NCI-H2196 (cell line): Measurements from ENCODE around the gene CD1B.
"Not testable (repeated sequence)": the region's sequence is repeated elsewhere in the genome, so short reads cannot be mapped to it uniquely, and the experiment has no call there.

ENCODE experiments used
- DNase-seq: peaks from one replicate; lab custom pipeline; 2025; ENCODE audit not compliant: unreplicated experiment; lab: John Stamatoyannopoulos, UW

CD1B gene

DNA sequence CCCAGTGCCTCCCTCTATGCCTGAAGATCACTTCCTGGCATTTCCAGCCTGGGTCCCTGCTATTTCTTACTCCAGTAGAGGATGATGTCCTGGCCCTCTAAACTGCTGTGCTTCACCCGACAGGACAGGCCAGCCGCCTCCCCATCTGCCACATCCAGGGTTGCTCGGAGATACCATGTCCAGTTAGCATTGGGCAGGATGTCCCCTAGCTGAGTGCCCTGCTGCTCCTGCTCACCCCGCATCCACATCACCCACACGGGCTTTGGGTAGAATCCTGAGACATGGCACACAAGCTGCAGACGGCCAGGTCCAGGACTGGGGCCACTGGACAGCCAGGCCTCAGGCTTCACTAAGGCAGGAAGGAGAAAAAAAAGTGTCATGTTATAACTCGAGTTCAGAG is 2.0 kb downstream of the CD1B start:
- DNase-seq: no peak

DNA sequence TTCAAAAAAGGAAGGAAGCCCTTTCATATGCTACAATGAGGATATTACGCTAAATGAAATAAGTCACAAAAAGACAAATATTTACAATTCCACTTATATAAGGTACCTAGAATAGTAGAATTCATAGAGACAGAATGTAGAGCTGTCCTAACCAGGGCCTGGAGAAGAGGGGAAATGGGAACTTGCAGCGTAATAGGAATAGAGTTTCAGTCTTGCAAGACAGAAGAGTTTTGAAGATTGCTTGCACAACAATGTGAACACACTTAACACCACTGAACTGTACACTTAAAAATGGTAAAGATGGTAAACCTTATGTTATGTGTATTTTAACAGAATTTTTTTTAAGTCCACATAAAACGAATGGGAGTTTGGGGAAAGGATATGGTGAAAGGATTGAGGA is 2.9 kb downstream of the CD1B start:
- no peak for DNase-seq

DNA sequence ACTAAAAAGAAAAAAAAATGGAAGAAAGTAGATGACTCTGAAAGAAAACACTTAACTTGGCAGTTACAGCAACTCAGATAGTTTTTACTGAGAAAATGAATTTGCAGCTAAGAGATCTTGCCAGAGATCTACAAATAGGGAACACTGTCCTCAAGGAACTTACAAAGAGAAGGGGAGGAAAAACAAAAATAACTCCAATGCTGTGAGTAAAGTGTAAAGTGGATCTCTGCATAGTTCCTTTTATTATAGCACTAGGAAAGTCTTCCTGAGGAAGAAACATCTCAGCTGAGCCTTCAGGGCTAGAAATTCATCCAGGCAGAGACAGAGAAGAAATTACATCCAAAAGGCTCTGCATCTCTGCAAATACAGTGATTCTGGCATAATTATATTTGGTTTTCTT is 3.9 kb downstream of the CD1B start:
- DNase-seq: no peak

DNA sequence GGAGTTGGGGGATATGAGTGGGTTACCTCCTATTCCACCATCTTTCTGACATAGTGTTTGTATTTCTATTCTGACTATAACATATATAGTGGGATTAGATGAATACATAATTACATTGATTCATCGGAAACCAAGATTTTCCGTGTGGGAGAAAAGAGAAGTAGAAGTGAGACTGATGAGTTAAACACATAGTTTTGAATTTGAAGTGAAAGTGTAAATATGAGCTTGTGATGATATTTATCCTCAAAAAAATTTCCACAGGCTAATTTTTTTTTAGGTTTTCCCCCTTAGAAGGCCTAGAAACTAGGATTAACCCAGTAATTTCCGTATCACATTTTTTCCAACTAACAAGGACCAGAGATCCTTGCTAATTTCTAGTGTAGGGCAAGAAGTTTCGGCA is 6.9 kb downstream of the CD1B start:
- DNase-seq: no peak

DNA sequence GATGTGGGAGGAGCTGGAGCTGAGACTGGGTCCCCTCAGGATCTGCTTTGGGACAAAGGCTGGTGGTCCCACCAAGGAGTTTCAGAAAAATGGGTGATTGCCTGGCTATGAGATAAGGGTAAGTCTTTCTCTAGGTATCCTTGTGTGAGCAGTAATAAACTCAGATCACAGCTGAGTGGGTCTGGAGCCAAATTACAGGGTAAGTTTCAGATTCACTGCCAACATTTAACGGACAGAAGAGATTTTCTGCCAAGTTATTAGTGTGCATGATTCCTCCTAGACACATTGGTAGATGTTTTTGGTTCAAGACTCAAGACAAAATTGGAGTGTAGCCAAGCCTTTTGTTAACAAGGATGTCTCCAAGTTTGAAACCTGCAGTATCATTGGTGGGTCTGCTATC is 7.5 kb downstream of the CD1B start:
- DNase-seq: no peak

DNA sequence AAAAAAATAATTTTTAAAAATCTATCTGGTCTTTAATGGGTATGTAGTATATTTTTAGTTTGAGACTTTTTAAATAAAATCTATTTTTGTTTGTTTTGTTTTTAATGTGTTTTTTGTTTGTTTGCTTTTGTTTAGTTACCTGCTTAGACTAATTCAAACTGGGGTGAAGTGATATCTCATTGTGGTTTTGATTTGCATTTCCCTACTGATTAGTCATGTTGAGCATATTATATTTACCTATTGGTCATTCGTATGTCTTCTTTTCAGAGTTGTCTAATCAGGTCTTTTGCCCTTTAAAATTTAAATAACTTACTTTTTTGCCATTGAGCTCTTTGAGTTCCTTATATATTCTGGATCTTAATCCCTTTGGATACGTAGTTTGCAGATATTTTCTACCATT is 20.3 kb downstream of the CD1B start:
- DNase-seq: no peak

DNA sequence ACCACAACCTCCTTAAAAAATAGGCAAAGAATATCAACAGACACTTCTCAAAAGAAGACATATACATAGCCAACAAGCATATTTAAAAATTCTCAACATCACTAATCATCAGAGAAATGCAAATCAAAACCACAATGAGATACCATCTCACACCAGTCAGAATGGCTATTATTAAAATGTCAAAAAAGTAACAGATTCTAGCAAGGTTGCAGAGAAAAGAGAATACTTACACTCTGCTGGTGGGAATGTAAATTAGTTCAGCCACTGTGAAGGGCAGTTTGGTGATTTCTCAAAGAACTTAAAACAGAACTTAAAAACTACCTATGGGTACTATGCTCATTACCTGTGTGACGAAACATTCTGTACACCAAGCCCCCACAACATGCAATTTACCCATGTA is 20.7 kb downstream of the CD1B start:
- no peak for DNase-seq

DNA sequence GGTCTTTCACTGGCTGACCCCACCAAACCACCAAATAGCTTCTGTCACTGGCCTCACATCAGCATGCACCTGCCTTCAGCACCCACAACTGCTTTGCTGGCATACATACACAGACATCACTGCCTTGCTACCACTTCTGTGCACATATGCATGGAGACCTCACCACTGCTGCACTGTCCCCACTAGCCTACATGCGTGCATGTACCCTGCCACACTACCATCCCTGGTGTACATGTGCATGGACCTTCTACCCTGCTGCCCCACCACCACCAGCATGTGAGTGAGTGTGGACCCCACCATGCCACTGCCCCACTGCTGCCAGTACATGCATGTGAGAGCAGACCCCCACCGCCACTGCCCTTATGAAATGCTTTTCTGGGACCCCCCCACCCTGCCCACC is 35.5 kb downstream of the CD1B start:
- DNase-seq: no peak

DNA sequence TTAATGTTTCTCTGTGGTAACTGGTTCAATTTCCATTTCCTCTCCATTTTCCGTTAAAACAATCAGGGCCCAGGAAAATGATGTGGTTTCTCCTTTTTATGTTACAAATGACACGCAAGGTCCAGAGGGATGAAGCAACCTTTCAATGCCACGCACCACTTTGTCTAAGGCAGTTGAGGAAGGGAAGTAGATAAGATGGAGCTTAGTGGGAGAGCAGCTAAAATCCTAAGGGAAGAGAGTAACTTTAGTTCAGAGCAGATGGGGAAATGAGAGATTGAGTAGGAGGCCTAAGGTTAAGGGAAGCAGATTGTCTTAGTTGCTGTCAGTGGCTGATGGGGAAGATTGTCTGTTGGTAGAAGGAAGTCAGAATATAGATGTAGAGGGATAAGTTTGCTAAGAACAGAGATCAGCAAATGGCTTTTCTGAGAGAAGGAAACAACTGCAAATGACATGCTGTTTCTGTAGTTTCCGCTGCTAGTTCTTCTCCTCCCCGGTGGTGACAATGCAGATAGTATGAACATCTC is 40.9 kb downstream of the CD1B start:
- no peak for DNase-seq

DNA sequence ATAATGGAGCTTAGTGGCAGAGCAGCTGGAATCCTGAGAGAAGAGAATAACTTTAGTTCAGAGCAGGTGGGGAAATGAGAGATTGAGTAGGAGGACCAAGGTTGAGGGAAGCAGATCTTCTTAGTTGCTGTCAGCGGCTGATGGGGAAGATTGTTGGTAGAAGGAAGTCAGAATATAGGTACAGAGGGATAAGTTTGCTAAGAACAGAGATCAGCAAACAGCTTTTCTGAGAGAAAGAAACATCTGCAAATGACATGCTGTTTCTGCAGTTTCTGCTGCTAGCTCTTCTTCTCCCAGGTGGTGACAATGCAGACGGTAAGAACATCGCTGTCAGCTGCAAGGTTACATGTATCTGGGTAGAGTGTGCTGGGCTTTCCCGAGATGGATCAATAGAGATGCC is 41.5 kb downstream of the CD1B start, which contains the start of gene CD1C:
TSS of gene CD1C (plus strand) at position 113 of the 400 bp plus-strand sequence. CDS start at position 255, 142 bp downstream.
- no peak for DNase-seq

DNA sequence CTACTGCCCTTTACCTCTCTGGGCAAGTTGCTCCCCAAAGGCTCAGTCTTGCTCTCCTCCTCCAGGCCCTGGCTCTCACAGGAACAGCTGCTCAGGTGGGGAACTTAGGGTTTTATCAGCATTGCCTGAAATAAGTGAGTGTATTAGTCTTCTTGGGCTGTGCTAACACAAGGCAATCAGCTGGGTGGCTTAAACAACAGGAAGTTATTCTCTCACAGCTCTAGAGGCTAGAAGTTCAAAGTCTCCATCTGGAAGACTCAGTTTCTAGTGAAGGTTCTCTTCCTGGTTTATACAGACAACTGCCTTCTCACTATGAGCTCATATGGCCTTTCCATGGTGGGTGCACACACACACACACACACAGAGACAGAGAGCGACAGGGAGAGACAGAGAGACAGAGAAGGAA is 44.4 kb downstream of the CD1B start:
- DNase-seq: no peak

DNA sequence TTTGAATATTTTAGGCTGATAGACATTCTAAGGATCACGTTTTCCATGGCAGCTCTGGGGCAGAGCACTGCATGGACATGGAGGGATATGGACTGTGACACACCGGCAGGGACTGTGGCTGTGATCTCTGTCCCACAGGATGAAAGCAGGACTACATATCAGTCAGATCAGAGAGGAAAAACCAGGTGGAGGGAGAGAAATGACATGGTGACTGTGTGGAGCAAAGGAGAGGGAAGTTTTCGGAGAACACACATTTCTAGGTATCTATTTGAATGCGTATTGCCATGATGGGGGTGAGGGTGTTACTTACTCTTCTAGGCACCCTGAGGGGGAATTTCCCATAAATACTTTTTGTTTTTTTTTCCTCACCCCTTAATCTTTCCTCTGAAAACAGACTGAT is 44.8 kb downstream of the CD1B start:
- no peak for DNase-seq

DNA sequence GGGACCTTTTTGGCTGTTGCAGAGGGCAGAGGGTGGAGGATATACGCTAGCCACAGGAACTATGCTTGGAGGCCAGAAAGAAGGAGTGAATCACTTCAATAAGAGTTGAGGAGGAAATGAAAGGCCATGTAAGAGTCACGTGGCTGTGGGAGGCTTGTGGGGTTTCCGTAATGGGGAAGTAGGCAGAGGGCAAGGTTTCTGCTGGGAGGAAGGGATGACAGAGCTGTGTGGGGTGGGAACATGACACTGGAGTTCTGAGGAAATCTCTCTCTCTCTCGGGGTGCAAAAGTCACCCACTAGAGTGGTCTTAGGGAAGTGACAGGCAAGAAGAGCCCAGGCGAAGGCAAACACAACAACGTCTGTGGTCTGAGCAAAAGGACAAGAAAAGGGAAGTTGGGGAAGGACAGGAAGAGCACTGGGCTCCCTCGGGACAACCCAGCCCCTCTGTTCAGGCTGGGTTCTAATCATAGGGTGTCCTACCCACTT is 45.5 kb downstream of the CD1B start:
- no peak for DNase-seq

DNA sequence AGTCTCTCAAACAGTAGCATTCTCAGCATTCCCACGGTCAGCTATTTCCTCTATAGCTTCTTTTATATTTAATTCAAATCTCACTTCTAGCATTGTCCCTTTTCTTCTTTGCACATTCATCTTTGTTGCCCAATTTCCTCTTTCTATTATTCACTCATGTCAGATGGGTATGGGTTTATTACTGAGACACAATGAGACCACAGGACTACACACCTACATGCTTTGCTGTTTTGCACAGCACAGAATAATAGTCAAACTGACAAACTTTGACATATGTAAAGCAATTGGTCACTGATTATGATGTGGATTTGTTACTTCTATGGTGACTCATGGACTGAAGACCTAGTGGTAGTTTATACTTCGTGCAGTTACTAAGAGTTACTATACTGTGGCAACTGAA is 47.4 kb downstream of the CD1B start:
- no peak for DNase-seq

DNA sequence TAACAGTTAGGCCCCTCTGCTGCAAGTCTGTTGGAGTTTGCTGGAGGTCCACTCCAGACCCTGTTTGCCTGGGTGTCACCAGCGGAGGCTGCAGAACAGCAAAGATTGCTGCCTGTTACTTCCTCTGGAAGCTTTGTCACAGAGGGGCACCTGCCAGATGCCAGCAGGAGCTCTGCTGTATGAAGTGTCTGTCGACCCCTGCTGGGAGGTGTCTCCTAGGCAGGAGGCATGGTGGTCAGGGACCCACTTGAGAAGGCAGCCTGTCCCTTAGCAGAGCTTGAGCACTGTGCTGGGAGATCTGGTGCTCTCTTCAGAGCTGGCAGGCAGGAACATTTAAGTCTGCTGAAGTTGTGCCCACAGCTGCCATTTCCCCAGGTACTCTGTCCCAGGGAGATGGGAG is 48.9 kb downstream of the CD1B start:
- DNase-seq: not testable (repeated sequence)
